GM12878 (cell line): ENCODE data around the gene PAX2. TPM values are rescaled to one million over a fixed set of nuclear protein-coding genes. Genes with fewer than 3 reads are reported as not detected.

Experiments used
- ATAC-seq: fragments of 200-7000 bp; cut with Tn5 transposase; 3 replicates; pipeline ENCODE4 v1.9.1; 2020; ENCODE audit warnings: mild to moderate bottlenecking, moderate library complexity
- BruUV-seq: library from RNA; stranded (reverse); fragments of 400-500 nt; replicated peaks from 2 replicates; lab custom pipeline; 2021; lab: Mats Ljungman, UMichigan
- CTCF ChIA-PET: fragments of 300-600 bp; sonication (Branson Sonifier 250); formaldehyde crosslinking; extraction: SDS; loops from one replicate; lab custom pipeline; 2021; ENCODE audit warnings: inconsistent platforms; lab: Yijun Ruan, JAX
- POLR2A ChIA-PET: fragments of 350-600 bp; formaldehyde crosslinking; extraction: SDS; loops from one replicate; lab custom pipeline; 2021; ENCODE audit warnings: inconsistent platforms; lab: Charles Lee
- RAD21 ChIA-PET: fragments of 300-600 bp; sonication (Branson Sonifier 250); formaldehyde crosslinking; loops from one replicate; lab custom pipeline; 2023; ENCODE audit warnings: antibody characterized with exemption; ENCODE audit not compliant: unreplicated experiment; lab: Charles Lee
- SMC1A ChIA-PET: fragments of 300-600 bp; sonication (Branson Sonifier 250); formaldehyde crosslinking; loops from one replicate; lab custom pipeline; 2023; ENCODE audit not compliant: unreplicated experiment, uncharacterized antibody; lab: Charles Lee
- DNase-seq: peaks from one replicate; pipeline ENCODE4 v3.0.0-alpha.2; 2011; ENCODE audit warnings: low read depth, low spot score
- FAIRE-seq: peaks from 3 replicates; lab custom pipeline; 2011; peaks lifted over from hg19 to GRCh38; lab: Jason Lieb, UNC
- H2AFZ ChIP-seq: 2 replicates; pipeline ENCODE4 v1.6.0; 2011; ENCODE audit warnings: low read depth, low read length, control low read depth; ENCODE audit not compliant: control insufficient read depth
- H3K27ac ChIP-seq: 2 replicates; pipeline ENCODE4 v1.5.1; 2011; ENCODE audit warnings: control low read depth; ENCODE audit not compliant: control insufficient read depth, insufficient read depth
- H3K27me3 ChIP-seq, 2 experiments: replicated peaks in 1 of 2; 2 replicates each; pipeline versions ENCODE4 v1.6.0 to v1.6.1; 2011; ENCODE audit warnings: low read length in 1 of 2; ENCODE audit not compliant: control insufficient read depth in 2 of 2, insufficient read depth in 2 of 2
- H3K36me3 ChIP-seq, 2 experiments: 2 replicates each; pipeline ENCODE4 v1.5.1; 2011; ENCODE audit warnings: low read length in 1 of 2; ENCODE audit not compliant: control insufficient read depth in 2 of 2, insufficient read depth in 2 of 2
- H3K4me1 ChIP-seq: 2 replicates; pipeline ENCODE4 v1.6.1; 2011; ENCODE audit warnings: mild to moderate bottlenecking, low read length, moderate library complexity, mixed read lengths; ENCODE audit not compliant: control insufficient read depth, insufficient read depth
- H3K4me2 ChIP-seq: 2 replicates; pipeline ENCODE4 v1.6.0; 2011; ENCODE audit warnings: control low read depth; ENCODE audit not compliant: control insufficient read depth, insufficient read depth
- H3K4me3 ChIP-seq: fragments of 200-600 bp; sonication (generic); 2 replicates; pipeline ENCODE4 v1.5.1; 2016
- H3K79me2 ChIP-seq: 2 replicates; pipeline ENCODE4 v1.6.0; 2011; ENCODE audit warnings: low read length; ENCODE audit not compliant: control insufficient read depth, insufficient read depth
- H3K9ac ChIP-seq: 2 replicates; pipeline ENCODE4 v1.8.0; 2011; ENCODE audit warnings: low read length, control low read depth, mixed read lengths; ENCODE audit not compliant: control insufficient read depth, insufficient read depth
- H3K9me3 ChIP-seq: replicated peaks from 3 replicates; pipeline ENCODE4 v1.5.1; 2011; ENCODE audit warnings: mild to moderate bottlenecking, low read length; ENCODE audit not compliant: control insufficient read depth, insufficient read depth
- H4K20me1 ChIP-seq: 2 replicates; pipeline ENCODE4 v1.6.0; 2011; ENCODE audit not compliant: control insufficient read depth, insufficient read depth
- ATF3 ChIP-seq: IDR thresholded peaks from 2 replicates; pipeline ENCODE4 v1.6.1; 2011; ENCODE audit warnings: low read depth, mild to moderate bottlenecking, low read length, moderate library complexity, borderline replicate concordance; ENCODE audit errors: extremely low read depth
- ATF7 ChIP-seq: fragments of 450-650 bp; IDR thresholded peaks from 2 replicates; pipeline ENCODE4 v1.6.1; 2016; ENCODE audit warnings: low read depth, mild to moderate bottlenecking
- BCLAF1 ChIP-seq: fragments of 450-650 bp; IDR thresholded peaks from 2 replicates; pipeline ENCODE4 v1.6.1; 2017; ENCODE audit warnings: antibody characterized with exemption, mild to moderate bottlenecking, moderate library complexity
- BHLHE40 ChIP-seq, 2 experiments: fragments of 450-650 bp in 1 of 2; IDR thresholded peaks; 2 replicates each; pipeline ENCODE4 v1.6.1; 2011 to 2017; ENCODE audit warnings: low read depth in 2 of 2, borderline replicate concordance in 1 of 2, improper control_type of control experiment in 1 of 2, low read length in 1 of 2, mild to moderate bottlenecking in 1 of 2
- CEBPZ ChIP-seq: fragments of 150-350 bp; IDR thresholded peaks from 2 replicates; pipeline ENCODE4 v1.6.1; 2016; ENCODE audit warnings: low read depth, low read length
- DPF2 ChIP-seq: fragments of 450-650 bp; IDR thresholded peaks from 2 replicates; pipeline ENCODE4 v1.6.1; 2017; ENCODE audit warnings: mild to moderate bottlenecking
- ESRRA ChIP-seq: IDR thresholded peaks from 2 replicates; pipeline ENCODE4 v1.6.1; 2012; ENCODE audit warnings: mild to moderate bottlenecking, low read length, improper control_type of control experiment
- MEF2B ChIP-seq: fragments of 450-650 bp; IDR thresholded peaks from 2 replicates; pipeline ENCODE4 v1.6.1; 2018; ENCODE audit warnings: mild to moderate bottlenecking, moderate library complexity; ENCODE audit not compliant: partially characterized antibody, poor library complexity, severe bottlenecking
- NFYA ChIP-seq: IDR thresholded peaks from 2 replicates; pipeline ENCODE4 v1.6.1; 2011; ENCODE audit warnings: low read depth, mild to moderate bottlenecking, low read length, improper control_type of control experiment, borderline replicate concordance
- RBBP5 ChIP-seq: fragments of 200-600 bp; sonication (generic); conservative IDR thresholded peaks from 2 replicates; pipeline ENCODE4 v1.6.1; 2016
- SIN3A ChIP-seq: IDR thresholded peaks from 2 replicates; pipeline ENCODE4 v1.6.1; 2012; ENCODE audit warnings: low read depth, low read length, improper control_type of control experiment
- TBL1XR1 ChIP-seq: IDR thresholded peaks from 2 replicates; pipeline ENCODE4 v1.6.1; 2012; ENCODE audit warnings: low read depth, low read length, improper control_type of control experiment
- ZBED1 ChIP-seq: IDR thresholded peaks from 2 replicates; pipeline ENCODE4 v1.6.1; 2016; ENCODE audit warnings: borderline replicate concordance
- ZNF687 ChIP-seq: fragments of 450-650 bp; IDR thresholded peaks from 2 replicates; pipeline ENCODE4 v1.6.1; 2017; ENCODE audit warnings: mild to moderate bottlenecking, moderate library complexity
- ZZZ3 ChIP-seq: IDR thresholded peaks from 2 replicates; pipeline ENCODE4 v1.6.1; 2011; ENCODE audit warnings: low read depth; ENCODE audit not compliant: control insufficient read depth, insufficient read length
- WGBS: methylation state at CpG from one replicate; pipeline ENCODE4 v1.1.6; 2016; ENCODE audit warnings: low lambda C conversion rate; ENCODE audit not compliant: insufficient replicate concordance, insufficient coverage; ENCODE audit errors: missing lambda C conversion rate; 5-methylcytosine and 5-hydroxymethylcytosine counted together
- in situ Hi-C: fragments of 300-500 bp; cut with MboI; formaldehyde crosslinking; loops from 9 replicates; pipeline ENCODE4 v1.14.3; 2018; ENCODE audit warnings: mixed read lengths
- intact Hi-C: fragments of 100-400 bp; cut with micrococcal nuclease; formaldehyde crosslinking; loops from one replicate; pipeline ENCODE4 v1.14.2; 2022; ENCODE audit not compliant: unreplicated experiment
- polyA plus RNA-seq, 11 experiments: library from polyadenylated mRNA; depleted of rRNA in 4 of 11; unstranded in 6 of 11; stranded (reverse) in 5 of 11; fragments of >200 nt; fragmentation: Nextera tagmentation in 4 of 11; fragmentation: Illumina TruSeq in 1 of 11; extraction: Ambion mirVana in 4 of 11; extraction: Trizol in 1 of 11; gene quantifications; 1 replicate in 1 of 11; 2 replicates in 10 of 11; pipeline versions ENCODE4 v1.2.1 to v1.2.3, GENCODE V29; 2011 to 2016; ENCODE audit warnings: inconsistent platforms in 2 of 11, missing spikeins in 2 of 11, low read depth in 1 of 11
- total RNA-seq, 4 experiments: library from RNA; depleted of rRNA in 3 of 4; stranded (reverse); fragments of >200 nt in 3 of 4; fragmentation: Illumina TruSeq in 1 of 4; extraction: Trizol in 1 of 4; gene quantifications; 2 replicates each; pipeline versions ENCODE4 v1.2.1 to v1.2.3, GENCODE V29; 2013 to 2021

The PAX2 gene
- total and polyA plus RNA-seq, 10 of the 15 experiments (the other 5 are each of a cell fraction or from before 2014, with no cell fraction given): not detected

GRCh38 chr10:100799881-100800280 is 54.5 kb downstream of the PAX2 start:
- H3K9me3 ChIP-seq: no peaks in the 10 kb centered on the region
- H4K20me1 ChIP-seq: no peaks in the 10 kb centered on the region
- no TSS peak for BruUV-seq
- no peak overlapping the region for H3K4me3 ChIP-seq
- no peaks in the 10 kb centered on the region for H3K36me3 ChIP-seq
- 42% methylated on average over 7 of the region's 7 CpGs for WGBS
- DNase-seq (no peak), ATAC-seq (no peak), FAIRE-seq (no peak)
- ChIA-PET POLR2A (no interaction called here), CTCF (no interaction called here), RAD21 (no interaction called here), SMC1A (no interaction called here)
- peaks cover 5 to 10% of the 10 kb centered on the region in 2 experiments for H3K27me3 ChIP-seq
- H3K4me2 ChIP-seq: no peak overlapping the region
- no peak overlapping the region for H3K9ac ChIP-seq
- H3K27ac ChIP-seq: no peak overlapping the region
- H2AFZ ChIP-seq: no peak overlapping the region
- no peaks in the 10 kb centered on the region for H3K4me1 ChIP-seq
- intact Hi-C loops: no loop called here
- H3K79me2 ChIP-seq: no peaks in the 10 kb centered on the region
- in situ Hi-C loops: no loop called here
- TF ChIP-seq TBL1XR1 (no peak), ATF3 (no peak), BCLAF1 (no peak), SIN3A (no peak), BHLHE40 (IDR thresholded peaks at IDR 0.05; ENCODE audit: borderline replicate concordance in 1 of 2, low read depth in 2 of 2, low read length in 1 of 2) (no peak), ESRRA (no peak), ZBED1 (no peak), CEBPZ (no peak), NFYA (no peak), ATF7 (no peak), MEF2B (no peak), ZZZ3 (no peak), ZNF687 (no peak), RBBP5 (no peak), DPF2 (no peak)
